ENCODE data around the gene CMSS1.

CMSS1 gene

DNA sequence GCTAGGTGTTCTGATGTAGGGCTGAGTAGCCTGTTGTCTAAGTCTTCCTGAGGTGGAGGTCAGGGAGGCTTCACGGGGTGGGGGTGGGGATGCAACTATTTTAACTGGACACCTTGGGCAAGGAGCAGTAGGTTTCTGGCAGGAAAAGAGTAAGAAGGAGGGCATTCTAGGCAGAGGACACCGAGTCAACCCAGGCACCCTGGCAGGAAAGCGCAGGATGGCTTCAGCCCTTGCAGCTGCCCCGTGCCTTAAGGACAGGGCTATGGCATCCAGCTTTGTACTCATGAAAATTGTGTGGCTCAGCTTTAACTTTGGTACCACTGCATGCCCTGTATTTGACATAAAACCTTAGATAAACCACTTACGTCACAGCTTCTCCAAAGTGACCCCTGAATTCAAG is 303.0 kb downstream of the CMSS1 start:
- no peak for DNase-seq

DNA sequence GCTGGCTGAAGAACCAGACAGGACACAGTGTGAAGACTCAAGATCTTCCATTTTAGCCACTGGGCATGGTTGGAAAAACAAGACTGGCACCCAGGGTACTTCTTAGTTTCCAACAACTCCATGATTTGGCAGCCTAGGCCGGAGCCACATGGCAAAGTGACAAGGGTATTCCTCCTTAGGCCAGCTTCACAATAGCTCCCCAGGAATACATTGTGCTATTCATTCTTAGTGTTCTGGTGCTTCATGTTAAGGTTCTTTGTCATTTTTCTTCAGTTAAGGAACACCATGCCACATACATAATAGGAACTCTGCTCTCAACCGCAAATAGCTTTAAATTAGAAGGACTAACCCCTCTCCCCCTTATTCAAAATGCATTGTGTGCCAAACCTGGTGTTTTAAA is 304.7 kb downstream of the CMSS1 start:
- DNase-seq = no peak

DNA sequence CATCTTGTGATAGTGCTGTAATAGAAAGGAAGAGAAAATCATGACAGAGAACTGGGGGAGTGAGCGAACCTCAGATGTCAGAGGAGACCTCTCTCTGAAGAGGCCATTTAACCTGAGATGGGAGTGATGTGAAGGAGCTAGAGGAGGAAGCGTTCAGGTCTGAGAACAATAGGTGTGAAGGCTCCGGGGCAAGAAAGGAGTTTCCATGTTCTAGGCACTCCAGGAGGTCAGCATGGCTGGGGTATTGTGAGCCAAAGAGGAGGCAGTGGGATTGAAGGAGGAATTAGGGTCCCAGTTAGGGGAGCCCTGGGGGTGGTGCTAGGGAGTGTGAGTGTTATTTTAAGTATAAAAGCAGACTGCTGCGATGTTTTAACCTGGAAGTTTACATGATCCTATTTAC is 305.4 kb downstream of the CMSS1 start:
- no peak for DNase-seq

DNA sequence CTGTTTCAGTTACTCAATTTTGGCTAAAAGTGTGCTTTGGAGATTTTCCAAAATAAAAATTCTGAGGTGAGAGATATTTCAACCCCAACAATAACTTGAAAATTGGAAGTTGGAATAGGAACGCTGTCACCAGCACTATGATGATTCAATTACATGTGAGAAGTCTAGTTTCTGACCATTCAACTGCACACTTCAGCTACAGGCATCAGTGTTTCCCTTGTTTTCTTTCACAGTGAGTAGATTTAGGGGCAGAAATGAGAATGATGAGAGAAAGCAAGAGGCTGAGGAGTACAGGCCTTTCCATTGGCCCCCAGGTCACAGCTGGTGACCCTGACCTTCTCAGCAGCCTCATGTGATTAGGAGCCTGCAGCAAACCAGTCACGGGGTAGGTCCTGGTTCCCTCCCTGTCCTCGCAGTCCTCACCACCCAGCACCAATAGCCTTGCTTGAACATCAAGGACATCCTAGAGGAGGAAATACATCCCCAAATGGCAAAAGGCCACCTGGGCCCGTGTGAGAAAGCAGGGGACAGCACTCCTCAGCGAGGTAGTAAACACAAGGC is 306.6 kb downstream of the CMSS1 start:
- DNase-seq = no peak

GRCh38 chr3:100125161-100125938 is 307.7 kb downstream of the CMSS1 start:
- no peak for DNase-seq

- DNase-seq = no peak
Measured at GRCh38 chr3:100127792-100128191, 310.1 kb downstream of the CMSS1 start.

DNA sequence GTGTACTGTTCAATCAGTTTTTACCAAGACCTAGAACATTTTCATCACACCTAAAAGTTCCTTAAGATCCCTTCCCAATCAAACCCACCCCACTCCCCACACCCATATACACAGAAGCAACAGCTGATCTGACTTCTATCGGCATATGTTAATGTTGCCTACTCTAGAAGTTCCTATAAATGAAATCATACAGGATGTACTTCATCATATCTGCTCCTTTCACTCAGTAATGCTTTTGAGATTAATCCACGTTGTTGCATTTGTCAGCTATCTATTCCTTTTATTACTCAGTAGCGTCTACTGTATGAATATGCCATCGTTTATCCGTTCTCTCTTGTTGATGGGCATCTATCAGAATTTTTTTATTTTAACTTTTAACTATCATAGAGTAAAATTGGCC is 310.9 kb downstream of the CMSS1 start:
- DNase-seq = no peak

DNA sequence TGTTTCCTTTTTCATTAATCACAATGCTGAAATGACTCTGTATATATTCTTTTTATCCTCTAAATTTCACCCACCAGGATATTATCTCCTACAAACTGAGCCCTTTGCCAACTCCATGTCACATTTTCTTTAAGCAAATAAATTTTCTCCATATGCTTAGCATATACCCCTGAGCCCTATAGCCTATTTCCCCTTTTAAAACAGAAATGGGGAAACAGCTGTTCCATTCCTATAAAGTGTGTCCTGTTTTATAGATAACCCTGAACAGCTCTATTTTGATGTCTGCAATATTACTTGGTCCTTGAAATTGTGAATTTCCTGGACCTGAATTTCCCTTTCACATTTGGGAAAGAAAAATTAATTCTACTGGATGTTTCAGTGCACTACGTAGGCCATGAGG is 312.3 kb downstream of the CMSS1 start:
- no peak for DNase-seq

GRCh38 chr3:100131241-100131640 is 313.6 kb downstream of the CMSS1 start:
- no peak for DNase-seq

GRCh38 chr3:100136921-100137320 is 319.3 kb downstream of the CMSS1 start:
- DNase-seq = no peak

- DNase-seq = no peak
Measured at GRCh38 chr3:100140976-100141375, 323.3 kb downstream of the CMSS1 start.

- no peak for DNase-seq
Measured at GRCh38 chr3:100141586-100141985, 323.9 kb downstream of the CMSS1 start.

GRCh38 chr3:100144255-100144866 is 326.7 kb downstream of the CMSS1 start:
- DNase-seq = no peak

- no peak for DNase-seq
Measured at GRCh38 chr3:100149130-100149529, 331.5 kb downstream of the CMSS1 start.

GRCh38 chr3:100149713-100150415 is 332.2 kb downstream of the CMSS1 start:
- no peak for DNase-seq

DNA sequence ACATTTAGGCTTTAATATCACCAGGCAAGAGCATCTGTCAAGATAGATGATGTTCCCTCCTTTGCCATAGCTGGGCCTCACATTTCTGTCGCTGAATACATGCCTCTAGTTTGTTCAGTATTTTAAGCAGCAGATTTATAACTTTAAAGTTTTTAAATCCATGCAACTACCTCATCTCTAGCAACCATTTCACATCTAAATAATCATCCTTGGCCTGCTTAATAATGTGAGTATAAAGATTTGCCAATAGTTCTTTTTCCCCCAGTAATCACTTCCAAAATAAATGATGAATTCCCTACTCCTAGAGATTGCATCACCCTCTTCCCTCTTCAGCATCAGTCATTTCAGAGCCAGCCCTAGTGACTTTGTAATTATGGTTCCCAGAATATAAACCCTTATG is 332.8 kb downstream of the CMSS1 start:
- no peak for DNase-seq

DNA sequence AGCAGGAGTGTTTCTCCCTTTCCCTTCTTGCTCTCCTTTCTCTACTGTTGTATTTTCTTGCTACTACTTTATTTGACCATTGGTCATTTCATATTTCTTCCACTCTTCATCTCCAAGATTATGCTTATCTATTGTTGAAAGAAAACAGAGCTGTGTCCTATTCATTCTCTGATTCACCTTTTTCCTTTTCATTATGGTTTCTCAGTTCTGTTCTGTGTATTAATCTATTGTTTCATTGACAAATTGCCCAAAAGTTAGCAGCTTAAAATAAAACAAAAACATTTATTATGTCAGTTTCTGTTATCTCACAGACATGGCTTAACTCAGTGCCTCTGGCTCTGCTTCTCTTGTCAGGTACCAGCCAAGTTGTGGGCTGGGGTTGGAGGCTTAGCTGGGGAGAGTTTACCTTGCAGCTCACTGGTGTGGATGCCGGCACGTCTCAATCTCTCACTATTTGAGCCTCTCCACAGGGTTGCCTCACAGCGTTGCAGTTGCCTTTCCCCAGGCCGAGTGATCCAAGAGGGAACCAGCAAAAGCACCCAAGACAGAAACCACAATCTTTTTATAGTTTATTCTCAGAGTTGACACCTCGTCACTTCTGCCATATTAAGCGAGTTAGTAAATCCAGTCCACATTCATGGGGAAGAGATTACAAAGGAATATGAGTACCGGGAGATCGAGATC is 333.5 kb downstream of the CMSS1 start:
- no peak for DNase-seq

DNA sequence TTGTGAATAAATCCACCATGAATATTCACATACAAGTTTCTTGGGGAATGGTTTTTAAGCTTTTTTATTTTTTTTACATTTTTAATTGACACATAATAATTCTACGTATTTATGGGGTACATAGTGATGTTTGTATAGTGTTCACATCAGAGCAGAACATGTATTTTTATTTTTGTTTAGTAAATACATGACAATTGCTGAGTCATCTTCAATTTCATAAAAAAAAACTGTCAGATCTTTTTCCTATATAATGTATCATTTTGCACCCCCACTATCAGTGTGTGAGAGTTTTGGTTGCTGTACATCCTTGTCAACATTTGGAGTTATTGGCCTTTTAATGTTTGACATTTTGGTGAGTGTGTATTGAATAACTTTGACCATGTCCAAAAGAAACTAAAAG is 336.5 kb downstream of the CMSS1 start:
- DNase-seq = no peak

- no peak for DNase-seq
Measured at GRCh38 chr3:100155128-100155527, 337.5 kb downstream of the CMSS1 start.

GRCh38 chr3:100155590-100155989 is 337.9 kb downstream of the CMSS1 start:
- DNase-seq = no peak

GRCh38 chr3:100157685-100158084 is 340.0 kb downstream of the CMSS1 start:
- DNase-seq = no peak

- DNase-seq = no peak
Measured at GRCh38 chr3:100158918-100159330, 341.3 kb downstream of the CMSS1 start.

All from SW 1271 (cell line).